Natural killer cell (primary cell): Measurements from ENCODE around the gene CFAP92. TPM values are rescaled to one million over a fixed set of nuclear protein-coding genes. Genes with fewer than 3 reads are reported as not detected.

ENCODE experiments used
- ATAC-seq, 3 donors: fragments of 150-1000 bp in 2 of 3; fragments of 200-7000 bp in 1 of 3; cut with Tn5 transposase; 1 replicate in 1 of 3; 2 replicates in 2 of 3; pipeline ENCODE4 v1.10.0; 2021; ENCODE audit warnings: mild to moderate bottlenecking in 2 of 3, moderate library complexity in 2 of 3
- DNase-seq, 2 donors: peaks; one replicate each; pipeline versions ENCODE4 v3.0.0 to v3.0.0-alpha.2; 2013 to 2021; ENCODE audit warnings: mixed read lengths in 1 of 2
- H3K27ac ChIP-seq: one replicate; pipeline ENCODE4 v1.5.1; 2013; ENCODE audit warnings: mild to moderate bottlenecking, low read length
- H3K27me3 ChIP-seq: one replicate; pipeline ENCODE4 v1.6.1; 2013; ENCODE audit warnings: low read length; ENCODE audit not compliant: control insufficient read depth, insufficient read depth
- H3K36me3 ChIP-seq: one replicate; pipeline ENCODE4 v1.6.1; 2013; ENCODE audit warnings: low read length; ENCODE audit not compliant: control insufficient read depth, insufficient read depth
- H3K4me1 ChIP-seq: one replicate; pipeline ENCODE4 v1.6.1; 2013; ENCODE audit warnings: low read length; ENCODE audit not compliant: control insufficient read depth, insufficient read depth
- H3K4me3 ChIP-seq: one replicate; pipeline ENCODE4 v1.5.1; 2013; ENCODE audit warnings: low read length
- H3K9me3 ChIP-seq: one replicate; pipeline ENCODE4 v1.6.1; 2013; ENCODE audit warnings: low read length; ENCODE audit not compliant: control insufficient read depth, insufficient read depth
- H3K27ac Mint-ChIP-seq, 2 donors: one replicate each; pipeline ENCODE4 v1.8.0; 2022; ENCODE audit warnings: mild to moderate bottlenecking in 2 of 2, mixed read lengths in 2 of 2, moderate library complexity in 1 of 2
- H3K27me3 Mint-ChIP-seq, 2 donors: one replicate each; pipeline ENCODE4 v1.8.0; 2022; ENCODE audit warnings: low read depth in 2 of 2, mixed read lengths in 2 of 2
- H3K36me3 Mint-ChIP-seq: one replicate; pipeline ENCODE4 v1.8.0; 2022; ENCODE audit warnings: mixed read lengths
- H3K4me1 Mint-ChIP-seq, 2 donors: one replicate each; pipeline ENCODE4 v1.8.0; 2022; ENCODE audit warnings: mixed read lengths in 2 of 2
- H3K4me3 Mint-ChIP-seq: one replicate; pipeline ENCODE4 v1.8.0; 2022; ENCODE audit warnings: mild to moderate bottlenecking, moderate library complexity, mixed read lengths
- H3K9me3 Mint-ChIP-seq, 2 donors: one replicate each; pipeline ENCODE4 v1.8.0; 2022; ENCODE audit warnings: mixed read lengths in 2 of 2
- CTCF ChIP-seq: fragments of 200-600 bp; IDR thresholded peaks from one replicate; pipeline ENCODE4 v1.8.0; 2022; ENCODE audit warnings: antibody characterized with exemption
- WGBS: methylation state at CpG from one replicate; pipeline ENCODE4 v1.1.7; 2013; ENCODE audit warnings: missing lambda C conversion rate; ENCODE audit not compliant: insufficient coverage; 5-methylcytosine and 5-hydroxymethylcytosine counted together
- intact Hi-C: fragments of 100-400 bp; cut with micrococcal nuclease; formaldehyde crosslinking; loops from one replicate; pipeline ENCODE4 v1.14.2; 2022
- total RNA-seq, 4 donors: library from RNA; stranded (reverse); fragments of 120-200 nt in 1 of 4; gene quantifications; one replicate each; pipeline versions ENCODE4 v1.2.3 to v1.2.4, GENCODE V29; 2013 to 2022

The CFAP92 gene
- total RNA-seq, 3 donors from 2014 or later (not counting 1 experiment from before 2014, with no cell fraction given): 0.26 to 0.43 (median 0.41) TPM

GRCh38 chr3:128933922-128934253 is 60.0 kb downstream of the CFAP92 start:
- Mint-ChIP-seq H3K9me3 (no peaks in the 10 kb centered on the region), H3K4me1 (no peaks in the 10 kb centered on the region), H3K36me3 (no peaks in the 10 kb centered on the region), H3K27me3 (peaks cover 6 to 16% of the 10 kb centered on the region in 2 donors), H3K4me3 (no peak overlapping the region), H3K27ac (no peak overlapping the region)
- ATAC-seq (no peak), DNase-seq (no peak)
- Histone ChIP-seq H3K4me3 (no peak overlapping the region), H3K27me3 (no peaks in the 10 kb centered on the region), H3K9me3 (no peaks in the 10 kb centered on the region), H3K4me1 (no peaks in the 10 kb centered on the region), H3K36me3 (no peaks in the 10 kb centered on the region), H3K27ac (no peak overlapping the region)
- intact Hi-C loops: no loop called here
- TF ChIP-seq CTCF: no peak
- WGBS: 88% methylated on average over 2 of the region's 2 CpGs

- Histone ChIP-seq H3K9me3 (no peaks in the 10 kb centered on the region), H3K36me3 (no peaks in the 10 kb centered on the region), H3K4me3 (no peak overlapping the region), H3K4me1 (no peaks in the 10 kb centered on the region), H3K27me3 (no peaks in the 10 kb centered on the region), H3K27ac (no peak overlapping the region)
- H3K9me3 Mint-ChIP-seq: no peaks in the 10 kb centered on the region
- peaks cover 6 to 16% of the 10 kb centered on the region in 2 donors for H3K27me3 Mint-ChIP-seq
- no peak overlapping the region for H3K4me3 Mint-ChIP-seq
- DNase-seq (no peak), ATAC-seq (no peak)
- WGBS: 81% methylated on average over 8 of the region's 9 CpGs
- intact Hi-C loops: no loop called here
- no peak overlapping the region for H3K27ac Mint-ChIP-seq
- no peak for TF ChIP-seq CTCF
- H3K36me3 Mint-ChIP-seq: no peaks in the 10 kb centered on the region
- H3K4me1 Mint-ChIP-seq: no peaks in the 10 kb centered on the region
Measured at GRCh38 chr3:128933213-128933921, 60.5 kb downstream of the CFAP92 start.

- H3K27ac ChIP-seq: no peak overlapping the region
- no peaks in the 10 kb centered on the region for H3K4me1 Mint-ChIP-seq
- no peaks in the 10 kb centered on the region for H3K9me3 ChIP-seq
- DNase-seq (no peak), ATAC-seq (no peak)
- H3K9me3 Mint-ChIP-seq: no peaks in the 10 kb centered on the region
- no peaks in the 10 kb centered on the region for H3K27me3 ChIP-seq
- no peak overlapping the region for H3K27ac Mint-ChIP-seq
- H3K4me1 ChIP-seq: no peaks in the 10 kb centered on the region
- H3K4me3 Mint-ChIP-seq: no peak overlapping the region
- no peak overlapping the region for H3K4me3 ChIP-seq
- 83% methylated on average over 12 of the region's 12 CpGs for WGBS
- no peaks in the 10 kb centered on the region for H3K36me3 ChIP-seq
- no peaks in the 10 kb centered on the region for H3K36me3 Mint-ChIP-seq
- no peak for TF ChIP-seq CTCF
- peaks cover 6 to 16% of the 10 kb centered on the region in 2 donors for H3K27me3 Mint-ChIP-seq
- intact Hi-C loops: no loop called here
Measured at GRCh38 chr3:128932516-128933212, 61.2 kb downstream of the CFAP92 start.
